C4-2B (cell line): ENCODE measurements around the gene GGN.
"Not testable (repeated sequence)": the region's sequence is repeated elsewhere in the genome, so short reads cannot be mapped to it uniquely, and the experiment has no call there.

ENCODE experiments used
- H3K27ac ChIP-seq: fragments of 450-650 bp; 2 replicates; pipeline ENCODE4 v1.5.1; 2017
- CTCF ChIP-seq: fragments of 450-650 bp; conservative IDR thresholded peaks from 2 replicates; pipeline ENCODE4 v1.5.1; 2017; ENCODE audit warnings: mild to moderate bottlenecking
- ZFX ChIP-seq: fragments of 450-650 bp; IDR thresholded peaks from 2 replicates; pipeline ENCODE4 v1.6.1; 2017

The GGN gene

GRCh38 chr19:38340927-38341326 lies 46.9 kb downstream of the GGN start:
- H3K27ac ChIP-seq = no peak overlapping the region
- no peak for TF ChIP-seq CTCF
- TF ChIP-seq ZFX = no peak

- not testable (repeated sequence) for H3K27ac ChIP-seq
Measured at GRCh38 chr19:38339011-38339410, 48.8 kb downstream of the GGN start.

- TF ChIP-seq ZFX (no peak), CTCF (no peak)
- H3K27ac ChIP-seq = peak overlapping the region; percentile 66
Measured at GRCh38 chr19:38337360-38337653, 50.5 kb downstream of the GGN start.

- TF ChIP-seq ZFX (no peak), CTCF (no peak)
- peak overlapping the region; percentile 66 for H3K27ac ChIP-seq
Measured at GRCh38 chr19:38336638-38337359, 51.0 kb downstream of the GGN start.

GRCh38 chr19:38335949-38336637 lies 51.7 kb downstream of the GGN start:
- peak overlapping the region; percentile 66 for H3K27ac ChIP-seq
- no peak for TF ChIP-seq CTCF
- no peak for TF ChIP-seq ZFX
